ENCODE measurements around the gene BBS12. TPM values are rescaled to one million over a fixed set of nuclear protein-coding genes. Genes with fewer than 3 reads are reported as not detected.

BBS12 gene
- total and polyA plus RNA-seq, 9 of the 15 experiments (the other 6 are each of a cell fraction or from before 2014, with no cell fraction given): 2.7 to 6.5 (median 3.3) TPM

DNA sequence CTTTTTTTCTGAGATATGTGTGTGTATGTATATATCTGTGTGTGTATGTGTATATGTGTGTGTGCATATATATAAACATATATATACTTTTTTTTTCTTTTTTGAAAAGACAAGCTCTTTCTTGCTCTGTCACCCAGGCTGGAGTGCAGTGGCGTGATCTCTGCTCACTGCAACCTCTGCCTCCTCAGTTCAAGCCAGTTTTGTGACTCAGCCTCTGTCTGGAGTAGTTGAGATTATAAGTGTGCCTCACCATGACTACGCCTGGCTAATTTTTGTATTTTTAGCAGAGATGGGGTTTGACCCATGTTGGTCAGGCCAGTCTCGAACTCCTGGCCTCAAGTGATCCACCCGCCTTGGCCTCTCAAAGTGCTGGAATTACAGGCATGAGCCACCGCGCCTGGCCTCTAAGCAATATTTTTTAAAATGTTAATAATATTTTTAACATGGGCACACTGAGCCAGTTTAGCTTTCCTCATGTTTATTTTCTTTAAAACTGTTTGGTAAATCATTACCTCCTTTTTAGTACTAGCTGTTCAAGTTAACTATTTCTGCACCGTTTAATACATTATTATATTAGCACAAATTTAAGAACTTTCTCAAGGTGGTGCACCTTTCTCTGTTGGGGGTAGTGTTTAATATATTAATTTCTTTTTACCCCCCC lies 33.3 kb downstream of the BBS12 start (continued):
- TF ChIP-seq FOXA1 (IDR thresholded peaks at IDR 0.05; ENCODE audit: borderline replicate concordance): no peak
- no peak for TF ChIP-seq KHSRP (IDR thresholded peaks at IDR 0.05)
- TF ChIP-seq, protein P1, sequence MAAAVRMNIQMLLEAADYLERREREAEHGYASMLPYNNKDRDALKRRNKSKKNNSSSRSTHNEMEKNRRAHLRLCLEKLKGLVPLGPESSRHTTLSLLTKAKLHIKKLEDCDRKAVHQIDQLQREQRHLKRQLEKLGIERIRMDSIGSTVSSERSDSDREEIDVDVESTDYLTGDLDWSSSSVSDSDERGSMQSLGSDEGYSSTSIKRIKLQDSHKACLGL (CRISPR knock-in tag; IDR thresholded peaks at IDR 0.05; ENCODE audit: borderline replicate concordance, poor library complexity, severe bottlenecking): no peak
- TF ChIP-seq, protein P2, sequence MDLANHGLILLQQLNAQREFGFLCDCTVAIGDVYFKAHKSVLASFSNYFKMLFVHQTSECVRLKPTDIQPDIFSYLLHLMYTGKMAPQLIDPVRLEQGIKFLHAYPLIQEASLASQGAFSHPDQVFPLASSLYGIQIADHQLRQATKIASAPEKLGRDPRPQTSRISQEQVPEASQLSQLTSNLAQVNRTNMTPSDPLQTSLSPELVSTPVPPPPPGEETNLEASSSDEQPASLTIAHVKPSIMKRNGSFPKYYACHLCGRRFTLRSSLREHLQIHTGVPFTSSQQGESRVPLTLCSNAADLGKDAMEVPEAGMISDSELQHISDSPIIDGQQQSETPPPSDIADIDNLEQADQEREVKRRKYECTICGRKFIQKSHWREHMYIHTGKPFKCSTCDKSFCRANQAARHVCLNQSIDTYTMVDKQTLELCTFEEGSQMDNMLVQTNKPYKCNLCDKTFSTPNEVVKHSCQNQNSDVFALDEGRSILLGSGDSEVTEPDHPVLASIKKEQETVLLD (IDR thresholded peaks at IDR 0.05): no peak
- no peak for TF ChIP-seq MCM3 (IDR thresholded peaks at IDR 0.05)
- TF ChIP-seq NCOR1 (IDR thresholded peaks at IDR 0.05): peak; percentile 63
- TF ChIP-seq MBD2 (IDR thresholded peaks at IDR 0.05; ENCODE audit: borderline replicate concordance, low read depth): no peak
- TF ChIP-seq, protein P3, sequence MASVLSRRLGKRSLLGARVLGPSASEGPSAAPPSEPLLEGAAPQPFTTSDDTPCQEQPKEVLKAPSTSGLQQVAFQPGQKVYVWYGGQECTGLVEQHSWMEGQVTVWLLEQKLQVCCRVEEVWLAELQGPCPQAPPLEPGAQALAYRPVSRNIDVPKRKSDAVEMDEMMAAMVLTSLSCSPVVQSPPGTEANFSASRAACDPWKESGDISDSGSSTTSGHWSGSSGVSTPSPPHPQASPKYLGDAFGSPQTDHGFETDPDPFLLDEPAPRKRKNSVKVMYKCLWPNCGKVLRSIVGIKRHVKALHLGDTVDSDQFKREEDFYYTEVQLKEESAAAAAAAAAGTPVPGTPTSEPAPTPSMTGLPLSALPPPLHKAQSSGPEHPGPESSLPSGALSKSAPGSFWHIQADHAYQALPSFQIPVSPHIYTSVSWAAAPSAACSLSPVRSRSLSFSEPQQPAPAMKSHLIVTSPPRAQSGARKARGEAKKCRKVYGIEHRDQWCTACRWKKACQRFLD (CRISPR knock-in tag; IDR thresholded peaks at IDR 0.05): peak; percentile 26; the same call in 1 of the 2 replicates
- TF ChIP-seq, protein P4, sequence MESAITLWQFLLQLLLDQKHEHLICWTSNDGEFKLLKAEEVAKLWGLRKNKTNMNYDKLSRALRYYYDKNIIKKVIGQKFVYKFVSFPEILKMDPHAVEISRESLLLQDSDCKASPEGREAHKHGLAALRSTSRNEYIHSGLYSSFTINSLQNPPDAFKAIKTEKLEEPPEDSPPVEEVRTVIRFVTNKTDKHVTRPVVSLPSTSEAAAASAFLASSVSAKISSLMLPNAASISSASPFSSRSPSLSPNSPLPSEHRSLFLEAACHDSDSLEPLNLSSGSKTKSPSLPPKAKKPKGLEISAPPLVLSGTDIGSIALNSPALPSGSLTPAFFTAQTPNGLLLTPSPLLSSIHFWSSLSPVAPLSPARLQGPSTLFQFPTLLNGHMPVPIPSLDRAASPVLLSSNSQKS (CRISPR knock-in tag; IDR thresholded peaks at IDR 0.05): no peak
- TF ChIP-seq, protein P5, sequence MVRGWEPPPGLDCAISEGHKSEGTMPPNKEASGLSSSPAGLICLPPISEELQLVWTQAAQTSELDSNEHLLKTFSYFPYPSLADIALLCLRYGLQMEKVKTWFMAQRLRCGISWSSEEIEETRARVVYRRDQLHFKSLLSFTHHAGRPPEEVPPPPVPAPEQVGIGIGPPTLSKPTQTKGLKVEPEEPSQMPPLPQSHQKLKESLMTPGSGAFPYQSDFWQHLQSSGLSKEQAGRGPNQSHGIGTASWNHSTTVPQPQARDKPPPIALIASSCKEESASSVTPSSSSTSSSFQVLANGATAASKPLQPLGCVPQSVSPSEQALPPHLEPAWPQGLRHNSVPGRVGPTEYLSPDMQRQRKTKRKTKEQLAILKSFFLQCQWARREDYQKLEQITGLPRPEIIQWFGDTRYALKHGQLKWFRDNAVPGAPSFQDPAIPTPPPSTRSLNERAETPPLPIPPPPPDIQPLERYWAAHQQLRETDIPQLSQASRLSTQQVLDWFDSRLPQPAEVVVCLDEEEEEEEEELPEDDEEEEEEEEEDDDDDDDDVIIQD (CRISPR knock-in tag; IDR thresholded peaks at IDR 0.05): no peak
- TF ChIP-seq ATF1 (CRISPR knock-in tag; IDR thresholded peaks at IDR 0.05): no peak
- no peak for TF ChIP-seq ATF1 (tag; IDR thresholded peaks at IDR 0.05)
- TF ChIP-seq CTBP1 (IDR thresholded peaks at IDR 0.05; ENCODE audit: borderline replicate concordance): no peak
- no peak for TF ChIP-seq PTBP1 (IDR thresholded peaks at IDR 0.05; ENCODE audit: low read depth, low read length)
- no peak for TF ChIP-seq TAF9B (IDR thresholded peaks at IDR 0.05; ENCODE audit: partially characterized antibody)
- TF ChIP-seq ETV6 (IDR thresholded peaks at IDR 0.05; ENCODE audit: borderline replicate concordance in 1 of 2, low read depth in 2 of 2, low read length in 1 of 2): no peak
- no peak for TF ChIP-seq ETV6 (CRISPR knock-in tag; IDR thresholded peaks at IDR 0.05; ENCODE audit: borderline replicate concordance)
- peak; percentile 84 to 86 for TF ChIP-seq KDM1A (IDR thresholded peaks at IDR 0.05)
- TF ChIP-seq POLR2G (IDR thresholded peaks at IDR 0.05; ENCODE audit: low read depth, low read length): no peak
- TF ChIP-seq HDAC6 (IDR thresholded peaks at IDR 0.05; ENCODE audit: low read depth, low read length): no peak
- TF ChIP-seq CEBPG (CRISPR knock-in tag; IDR thresholded peaks at IDR 0.05): no peak
- TF ChIP-seq CEBPG (tag; conservative IDR thresholded peaks at IDR 0.05 in 1 of 2, IDR thresholded peaks at IDR 0.05 in 1 of 2): no peak

All from K562 (cell line).